ENCODE results near the gene DDX4.

DDX4 gene

GRCh38 chr5:55816342-55816741 lies 78.5 kb downstream of the DDX4 start:
- Histone ChIP-seq H3K4me1 (ENCODE audit: control insufficient read depth in 5 of 5, insufficient read depth in 5 of 5, low read length in 5 of 5) (peaks cover 0 to under 1% (median 0%) of the 10 kb centered on the region in 5 donors), H3K27me3 (ENCODE audit: control insufficient read depth in 5 of 5, insufficient read depth in 4 of 5, low read length in 5 of 5) (peaks cover 0 to 9% (median 5%) of the 10 kb centered on the region in 5 donors), H3K9me3 (ENCODE audit: control insufficient read depth in 5 of 5, low read length in 5 of 5) (no peaks in the 10 kb centered on the region), H3K9ac (ENCODE audit: low read length in 5 of 5) (no peak overlapping the region), H3K27ac (ENCODE audit: low read depth, low read length) (no peak overlapping the region), H3K36me3 (ENCODE audit: control insufficient read depth in 5 of 5, insufficient read depth in 5 of 5, low read length in 5 of 5) (no peaks in the 10 kb centered on the region), H3K4me3 (ENCODE audit: low read depth in 1 of 5, low read length in 5 of 5) (no peak overlapping the region)

- H3K9ac ChIP-seq (ENCODE audit: low read length in 5 of 5): no peak overlapping the region
- H3K9me3 ChIP-seq (ENCODE audit: control insufficient read depth in 5 of 5, low read length in 5 of 5): no peaks in the 10 kb centered on the region
- peaks cover 0 to 8% (median 5%) of the 10 kb centered on the region in 5 donors for H3K4me1 ChIP-seq (ENCODE audit: control insufficient read depth in 5 of 5, insufficient read depth in 5 of 5, low read length in 5 of 5)
- no peak overlapping the region for H3K27ac ChIP-seq (ENCODE audit: low read depth, low read length)
- no peaks in the 10 kb centered on the region for H3K36me3 ChIP-seq (ENCODE audit: control insufficient read depth in 5 of 5, insufficient read depth in 5 of 5, low read length in 5 of 5)
- H3K27me3 ChIP-seq (ENCODE audit: control insufficient read depth in 5 of 5, insufficient read depth in 4 of 5, low read length in 5 of 5): peaks cover 4 to 15% (median 7%) of the 10 kb centered on the region in 5 donors
- H3K4me3 ChIP-seq (ENCODE audit: low read depth in 1 of 5, low read length in 5 of 5): no peak overlapping the region
These were observed 79.2 kb downstream of the DDX4 start for GRCh38 chr5:55817030-55817429.

- Histone ChIP-seq H3K4me3 (ENCODE audit: low read depth in 1 of 5, low read length in 5 of 5) (no peak overlapping the region), H3K36me3 (ENCODE audit: control insufficient read depth in 5 of 5, insufficient read depth in 5 of 5, low read length in 5 of 5) (no peaks in the 10 kb centered on the region), H3K27ac (ENCODE audit: low read depth, low read length) (no peak overlapping the region), H3K9ac (ENCODE audit: low read length in 5 of 5) (no peak overlapping the region), H3K4me1 (ENCODE audit: control insufficient read depth in 5 of 5, insufficient read depth in 5 of 5, low read length in 5 of 5) (peaks cover 0 to 10% (median 8%) of the 10 kb centered on the region in 5 donors), H3K9me3 (ENCODE audit: control insufficient read depth in 5 of 5, low read length in 5 of 5) (no peaks in the 10 kb centered on the region), H3K27me3 (ENCODE audit: control insufficient read depth in 5 of 5, insufficient read depth in 4 of 5, low read length in 5 of 5) (peaks cover 5 to 23% (median 10%) of the 10 kb centered on the region in 5 donors)
These were observed 82.6 kb downstream of the DDX4 start for GRCh38 chr5:55820488-55820887.

- H3K4me1 ChIP-seq (ENCODE audit: control insufficient read depth in 5 of 5, insufficient read depth in 5 of 5, low read length in 5 of 5): peaks cover 0 to 10% (median 8%) of the 10 kb centered on the region in 5 donors
- H3K27me3 ChIP-seq (ENCODE audit: control insufficient read depth in 5 of 5, insufficient read depth in 4 of 5, low read length in 5 of 5): peaks cover 5 to 23% (median 10%) of the 10 kb centered on the region in 5 donors
- no peak overlapping the region for H3K9ac ChIP-seq (ENCODE audit: low read length in 5 of 5)
- H3K4me3 ChIP-seq (ENCODE audit: low read depth in 1 of 5, low read length in 5 of 5): peak overlapping the region in 3 of 5 donors; percentile 42 to 73 (median 64)
- no peak overlapping the region for H3K27ac ChIP-seq (ENCODE audit: low read depth, low read length)
- H3K36me3 ChIP-seq (ENCODE audit: control insufficient read depth in 5 of 5, insufficient read depth in 5 of 5, low read length in 5 of 5): no peaks in the 10 kb centered on the region
- H3K9me3 ChIP-seq (ENCODE audit: control insufficient read depth in 5 of 5, low read length in 5 of 5): no peaks in the 10 kb centered on the region
These were observed 84.1 kb downstream of the DDX4 start for GRCh38 chr5:55821731-55822512.

- Histone ChIP-seq H3K36me3 (ENCODE audit: control insufficient read depth in 5 of 5, insufficient read depth in 5 of 5, low read length in 5 of 5) (no peaks in the 10 kb centered on the region), H3K27ac (ENCODE audit: low read depth, low read length) (no peak overlapping the region), H3K9ac (ENCODE audit: low read length in 5 of 5) (no peak overlapping the region), H3K4me1 (ENCODE audit: control insufficient read depth in 5 of 5, insufficient read depth in 5 of 5, low read length in 5 of 5) (peaks cover 0 to 10% (median 8%) of the 10 kb centered on the region in 5 donors), H3K4me3 (ENCODE audit: low read depth in 1 of 5, low read length in 5 of 5) (no peak overlapping the region), H3K9me3 (ENCODE audit: control insufficient read depth in 5 of 5, low read length in 5 of 5) (no peaks in the 10 kb centered on the region), H3K27me3 (ENCODE audit: control insufficient read depth in 5 of 5, insufficient read depth in 4 of 5, low read length in 5 of 5) (peaks cover 5 to 23% (median 10%) of the 10 kb centered on the region in 5 donors)
These were observed 85.4 kb downstream of the DDX4 start for GRCh38 chr5:55823151-55823796.

- Histone ChIP-seq H3K4me1 (ENCODE audit: control insufficient read depth in 5 of 5, insufficient read depth in 5 of 5, low read length in 5 of 5) (no peaks in the 10 kb centered on the region), H3K9me3 (ENCODE audit: control insufficient read depth in 5 of 5, low read length in 5 of 5) (no peaks in the 10 kb centered on the region), H3K27ac (ENCODE audit: low read depth, low read length) (no peak overlapping the region), H3K27me3 (ENCODE audit: control insufficient read depth in 5 of 5, insufficient read depth in 4 of 5, low read length in 5 of 5) (no peaks in the 10 kb centered on the region), H3K4me3 (ENCODE audit: low read depth in 1 of 5, low read length in 5 of 5) (no peak overlapping the region), H3K36me3 (ENCODE audit: control insufficient read depth in 5 of 5, insufficient read depth in 5 of 5, low read length in 5 of 5) (no peaks in the 10 kb centered on the region), H3K9ac (ENCODE audit: low read length in 5 of 5) (no peak overlapping the region)
These were observed 92.1 kb downstream of the DDX4 start for GRCh38 chr5:55829956-55830355.

- H3K4me3 ChIP-seq (ENCODE audit: low read depth in 1 of 5, low read length in 5 of 5): no peak overlapping the region
- no peaks in the 10 kb centered on the region for H3K9me3 ChIP-seq (ENCODE audit: control insufficient read depth in 5 of 5, low read length in 5 of 5)
- no peaks in the 10 kb centered on the region for H3K4me1 ChIP-seq (ENCODE audit: control insufficient read depth in 5 of 5, insufficient read depth in 5 of 5, low read length in 5 of 5)
- no peak overlapping the region for H3K27ac ChIP-seq (ENCODE audit: low read depth, low read length)
- no peaks in the 10 kb centered on the region for H3K36me3 ChIP-seq (ENCODE audit: control insufficient read depth in 5 of 5, insufficient read depth in 5 of 5, low read length in 5 of 5)
- no peaks in the 10 kb centered on the region for H3K27me3 ChIP-seq (ENCODE audit: control insufficient read depth in 5 of 5, insufficient read depth in 4 of 5, low read length in 5 of 5)
- no peak overlapping the region for H3K9ac ChIP-seq (ENCODE audit: low read length in 5 of 5)
These were observed 94.6 kb downstream of the DDX4 start for GRCh38 chr5:55832446-55832845.

GRCh38 chr5:55836191-55836590 lies 98.3 kb downstream of the DDX4 start:
- H3K4me1 ChIP-seq (ENCODE audit: control insufficient read depth in 5 of 5, insufficient read depth in 5 of 5, low read length in 5 of 5): no peaks in the 10 kb centered on the region

GRCh38 chr5:55841976-55842375 lies 104.1 kb downstream of the DDX4 start:
- Histone ChIP-seq H3K27me3 (ENCODE audit: control insufficient read depth in 5 of 5, insufficient read depth in 4 of 5, low read length in 5 of 5) (no peaks in the 10 kb centered on the region), H3K36me3 (ENCODE audit: control insufficient read depth in 5 of 5, insufficient read depth in 5 of 5, low read length in 5 of 5) (no peaks in the 10 kb centered on the region), H3K9me3 (ENCODE audit: control insufficient read depth in 5 of 5, low read length in 5 of 5) (peaks cover 0 to 5% (median 0%) of the 10 kb centered on the region in 5 donors), H3K4me3 (ENCODE audit: low read depth in 1 of 5, low read length in 5 of 5) (no peak overlapping the region), H3K27ac (ENCODE audit: low read depth, low read length) (no peak overlapping the region), H3K4me1 (ENCODE audit: control insufficient read depth in 5 of 5, insufficient read depth in 5 of 5, low read length in 5 of 5) (no peaks in the 10 kb centered on the region), H3K9ac (ENCODE audit: low read length in 5 of 5) (no peak overlapping the region)

More at GRCh38 chr5:55836191-55836590, 98.3 kb downstream of the DDX4 start:
- Histone ChIP-seq H3K9ac (ENCODE audit: low read length in 5 of 5) (no peak overlapping the region), H3K27ac (ENCODE audit: low read depth, low read length) (no peak overlapping the region), H3K27me3 (ENCODE audit: control insufficient read depth in 5 of 5, insufficient read depth in 4 of 5, low read length in 5 of 5) (no peaks in the 10 kb centered on the region), H3K4me3 (ENCODE audit: low read depth in 1 of 5, low read length in 5 of 5) (no peak overlapping the region), H3K36me3 (ENCODE audit: control insufficient read depth in 5 of 5, insufficient read depth in 5 of 5, low read length in 5 of 5) (no peaks in the 10 kb centered on the region), H3K9me3 (ENCODE audit: control insufficient read depth in 5 of 5, low read length in 5 of 5) (no peaks in the 10 kb centered on the region)

- H3K4me3 ChIP-seq (ENCODE audit: low read depth in 1 of 5, low read length in 5 of 5): no peak overlapping the region
- no peaks in the 10 kb centered on the region for H3K27me3 ChIP-seq (ENCODE audit: control insufficient read depth in 5 of 5, insufficient read depth in 4 of 5, low read length in 5 of 5)
- H3K9me3 ChIP-seq (ENCODE audit: control insufficient read depth in 5 of 5, low read length in 5 of 5): peaks cover 0 to 5% (median 0%) of the 10 kb centered on the region in 5 donors
- no peaks in the 10 kb centered on the region for H3K4me1 ChIP-seq (ENCODE audit: control insufficient read depth in 5 of 5, insufficient read depth in 5 of 5, low read length in 5 of 5)
- no peak overlapping the region for H3K27ac ChIP-seq (ENCODE audit: low read depth, low read length)
- H3K36me3 ChIP-seq (ENCODE audit: control insufficient read depth in 5 of 5, insufficient read depth in 5 of 5, low read length in 5 of 5): no peaks in the 10 kb centered on the region
- no peak overlapping the region for H3K9ac ChIP-seq (ENCODE audit: low read length in 5 of 5)
These were observed 110.0 kb downstream of the DDX4 start for GRCh38 chr5:55847837-55848236.
